ENCODE data around the gene SLC2A13.

SLC2A13 gene

DNA sequence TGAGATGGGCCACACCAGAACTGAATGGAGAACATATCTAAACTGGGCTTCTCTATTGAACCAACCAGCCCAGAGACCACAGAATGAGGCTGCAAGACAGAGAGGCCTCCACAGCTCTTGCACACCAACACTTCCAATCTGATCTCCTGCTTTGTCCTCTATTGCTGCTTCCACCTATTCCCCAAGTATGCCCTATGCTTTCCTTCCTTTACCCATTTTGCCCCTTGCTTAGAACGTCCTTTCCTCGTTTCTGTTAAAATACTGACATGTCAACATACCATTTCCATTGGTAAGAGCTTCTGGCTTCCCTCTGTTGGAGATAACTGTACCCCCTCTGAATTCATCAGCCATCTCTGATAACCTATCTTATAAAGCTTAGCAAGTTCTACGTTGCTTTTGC, 2.8 kb downstream of the SLC2A13 start:
- Histone ChIP-seq H3K4me1 (ENCODE audit: control insufficient read depth, low read depth, low read length) (peaks cover 12% of the 10 kb centered on the region), H3K9ac (ENCODE audit: low read length) (no peak overlapping the region), H3K27ac (ENCODE audit: low read length) (no peak overlapping the region), H3K9me3 (ENCODE audit: control insufficient read depth, low read depth, low read length) (no peaks in the 10 kb centered on the region), H3K4me3 (ENCODE audit: low read length) (no peak overlapping the region), H3K27me3 (ENCODE audit: control insufficient read depth, insufficient read depth, low read length) (peaks cover 23% of the 10 kb centered on the region), H3K36me3 (ENCODE audit: control insufficient read depth, low read depth, low read length) (no peaks in the 10 kb centered on the region)

DNA sequence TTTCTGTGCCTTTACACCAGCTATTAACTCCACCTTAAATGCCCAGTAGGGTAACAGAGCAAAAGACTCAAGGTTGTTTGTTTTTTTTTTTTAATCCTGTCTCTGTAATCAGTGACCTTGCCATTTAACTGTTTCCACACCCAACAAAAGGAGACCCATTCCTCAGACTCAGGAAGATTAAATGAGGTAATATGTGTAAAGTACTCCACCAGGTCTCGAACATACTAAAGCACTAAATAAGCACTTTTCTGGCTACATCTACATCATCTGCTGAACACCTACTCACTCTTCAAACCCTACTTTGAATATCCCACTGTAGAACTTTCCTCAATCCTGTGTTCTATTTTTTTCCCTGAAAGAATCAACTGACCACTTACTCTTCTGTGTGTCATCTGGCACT, 4.1 kb downstream of the SLC2A13 start:
- Histone ChIP-seq H3K4me1 (ENCODE audit: control insufficient read depth, low read depth, low read length) (peaks cover 12% of the 10 kb centered on the region), H3K9me3 (ENCODE audit: control insufficient read depth, low read depth, low read length) (no peaks in the 10 kb centered on the region), H3K36me3 (ENCODE audit: control insufficient read depth, low read depth, low read length) (no peaks in the 10 kb centered on the region), H3K27me3 (ENCODE audit: control insufficient read depth, insufficient read depth, low read length) (peaks cover 14% of the 10 kb centered on the region), H3K4me3 (ENCODE audit: low read length) (no peak overlapping the region), H3K27ac (ENCODE audit: low read length) (no peak overlapping the region), H3K9ac (ENCODE audit: low read length) (no peak overlapping the region)

DNA sequence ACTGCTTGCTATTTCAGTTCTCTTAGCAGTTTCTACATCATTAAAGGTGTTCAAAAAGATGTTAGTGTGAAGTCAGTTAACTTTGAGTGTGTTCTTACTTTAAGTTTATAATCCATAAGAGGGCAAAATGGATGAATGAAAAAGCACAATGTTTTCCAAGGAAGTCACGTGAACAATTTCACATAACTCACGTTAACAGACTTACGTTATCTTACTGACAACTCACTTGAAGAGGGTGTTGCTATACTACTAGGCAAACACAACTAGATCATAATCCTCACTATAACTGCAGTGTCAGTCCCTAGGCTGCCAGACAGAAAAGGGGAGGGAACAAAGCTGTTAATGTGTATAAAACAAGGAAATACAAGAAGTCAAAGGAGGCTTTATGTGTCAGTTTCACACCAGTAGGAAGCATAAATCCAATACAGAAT, 6.4 kb downstream of the SLC2A13 start:
- no peak overlapping the region for H3K9ac ChIP-seq (ENCODE audit: low read length)
- peaks cover 4% of the 10 kb centered on the region for H3K27me3 ChIP-seq (ENCODE audit: control insufficient read depth, insufficient read depth, low read length)
- H3K4me3 ChIP-seq (ENCODE audit: low read length) = no peak overlapping the region
- H3K27ac ChIP-seq (ENCODE audit: low read length) = no peak overlapping the region
- no peaks in the 10 kb centered on the region for H3K9me3 ChIP-seq (ENCODE audit: control insufficient read depth, low read depth, low read length)
- peaks cover 8% of the 10 kb centered on the region for H3K4me1 ChIP-seq (ENCODE audit: control insufficient read depth, low read depth, low read length)
- no peaks in the 10 kb centered on the region for H3K36me3 ChIP-seq (ENCODE audit: control insufficient read depth, low read depth, low read length)

DNA sequence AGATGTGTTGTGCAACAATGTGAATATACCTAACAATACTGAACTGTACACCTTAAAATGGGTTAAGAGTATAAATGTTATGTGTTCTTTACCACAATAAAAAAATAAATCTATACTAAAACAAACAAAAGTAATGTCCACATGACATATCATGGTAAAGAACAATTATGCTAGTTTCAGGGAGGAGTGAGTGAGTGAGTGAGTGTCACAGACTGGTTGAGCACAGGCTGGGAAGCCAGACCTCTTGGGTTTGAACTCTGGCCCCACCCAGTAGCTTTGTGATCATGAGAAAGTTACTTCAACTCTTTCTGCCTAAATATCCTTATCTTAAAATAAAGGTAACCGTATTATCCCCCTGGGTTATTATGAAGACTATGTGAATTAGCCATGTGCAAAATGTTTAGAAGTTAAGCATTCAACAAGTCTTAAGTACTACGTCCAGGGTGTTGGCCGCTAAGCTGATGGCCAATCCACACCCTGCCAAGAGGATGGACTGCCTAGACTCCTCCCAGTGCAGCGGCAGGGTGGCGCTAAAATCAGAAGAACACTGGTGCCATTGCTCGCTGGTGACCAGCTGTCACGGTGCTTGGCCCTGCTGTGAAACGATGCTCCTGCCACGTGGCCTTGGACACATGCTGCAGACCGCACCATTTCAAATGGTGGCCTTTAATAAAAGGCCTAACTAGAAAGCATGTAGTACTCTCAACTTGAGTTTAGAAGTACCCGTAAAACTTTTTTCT, 7.3 kb downstream of the SLC2A13 start:
- no peaks in the 10 kb centered on the region for H3K36me3 ChIP-seq (ENCODE audit: control insufficient read depth, low read depth, low read length)
- H3K27me3 ChIP-seq (ENCODE audit: control insufficient read depth, insufficient read depth, low read length) = no peaks in the 10 kb centered on the region
- H3K27ac ChIP-seq (ENCODE audit: low read length) = no peak overlapping the region
- no peak overlapping the region for H3K4me3 ChIP-seq (ENCODE audit: low read length)
- no peaks in the 10 kb centered on the region for H3K9me3 ChIP-seq (ENCODE audit: control insufficient read depth, low read depth, low read length)
- H3K9ac ChIP-seq (ENCODE audit: low read length) = no peak overlapping the region
- H3K4me1 ChIP-seq (ENCODE audit: control insufficient read depth, low read depth, low read length) = no peaks in the 10 kb centered on the region

DNA sequence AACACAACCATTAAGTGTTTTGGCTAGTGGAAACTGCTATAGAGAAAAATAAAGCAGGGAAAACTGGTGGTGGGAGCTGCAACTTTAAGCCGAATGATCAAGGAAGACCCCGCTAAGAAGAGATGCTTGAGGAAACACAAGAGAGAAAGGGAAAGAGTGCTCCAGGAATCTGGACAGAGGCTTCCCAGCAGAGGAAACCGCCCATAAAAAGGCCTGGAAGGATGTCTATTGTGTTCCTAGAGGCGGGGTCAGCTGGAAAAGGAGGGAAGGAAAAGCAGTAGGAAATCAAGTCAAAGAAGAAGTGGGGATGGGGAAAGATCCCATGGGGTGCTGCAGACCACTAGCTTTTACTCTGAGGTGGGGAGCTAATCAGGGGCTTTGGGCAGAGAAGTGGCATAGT, 12.4 kb downstream of the SLC2A13 start:
- Histone ChIP-seq H3K27ac (ENCODE audit: low read length) (no peak overlapping the region), H3K9ac (ENCODE audit: low read length) (no peak overlapping the region)

DNA sequence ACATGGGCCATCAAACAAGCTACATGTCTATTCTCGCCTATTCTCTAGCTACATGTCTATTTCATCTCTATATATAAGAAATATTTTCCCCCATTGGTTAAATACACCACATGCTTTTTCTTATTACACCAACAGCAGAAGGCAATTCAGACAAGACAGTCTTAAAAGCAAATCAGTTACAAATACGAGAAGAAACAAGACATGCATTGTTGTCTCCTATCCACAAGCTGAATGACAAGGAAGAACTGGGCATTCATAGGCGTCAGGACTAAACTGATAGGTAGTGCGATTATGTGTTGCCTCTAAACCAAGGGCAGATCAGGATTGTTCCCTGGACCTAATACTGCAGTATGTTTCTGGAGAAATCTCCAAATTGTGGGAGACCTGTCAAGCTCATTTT, 19.4 kb downstream of the SLC2A13 start:
- Histone ChIP-seq H3K36me3 (ENCODE audit: control insufficient read depth, low read depth, low read length) (no peaks in the 10 kb centered on the region), H3K9ac (ENCODE audit: low read length) (no peak overlapping the region), H3K27ac (ENCODE audit: low read length) (no peak overlapping the region), H3K27me3 (ENCODE audit: control insufficient read depth, insufficient read depth, low read length) (no peaks in the 10 kb centered on the region), H3K4me1 (ENCODE audit: control insufficient read depth, low read depth, low read length) (no peaks in the 10 kb centered on the region), H3K4me3 (ENCODE audit: low read length) (no peak overlapping the region), H3K9me3 (ENCODE audit: control insufficient read depth, low read depth, low read length) (no peaks in the 10 kb centered on the region)

More for the DNA sequence above, 12.4 kb downstream of the SLC2A13 start:
- no peaks in the 10 kb centered on the region for H3K36me3 ChIP-seq (ENCODE audit: control insufficient read depth, low read depth, low read length)
- H3K27me3 ChIP-seq (ENCODE audit: control insufficient read depth, insufficient read depth, low read length) = no peaks in the 10 kb centered on the region
- no peak overlapping the region for H3K4me3 ChIP-seq (ENCODE audit: low read length)
- no peaks in the 10 kb centered on the region for H3K9me3 ChIP-seq (ENCODE audit: control insufficient read depth, low read depth, low read length)
- H3K4me1 ChIP-seq (ENCODE audit: control insufficient read depth, low read depth, low read length) = no peaks in the 10 kb centered on the region

DNA sequence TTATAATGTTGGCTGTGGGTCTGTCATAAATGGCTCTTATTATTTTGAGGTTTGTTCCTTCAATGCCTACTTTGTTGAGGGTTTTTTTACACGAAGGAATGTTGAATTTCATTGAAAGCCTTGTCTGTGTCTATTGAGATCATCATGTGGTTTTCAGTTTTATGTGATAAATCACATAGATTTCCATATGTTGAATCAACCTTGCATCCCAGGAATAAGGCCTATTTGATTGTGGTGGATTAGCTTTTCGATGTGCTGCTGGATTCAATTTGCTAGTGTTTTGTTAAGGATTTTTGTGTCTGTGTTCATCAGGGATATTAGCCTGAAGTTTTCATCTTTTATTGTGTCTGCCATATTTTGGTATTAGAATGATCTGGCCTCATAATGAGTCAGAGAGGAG, 27.6 kb downstream of the SLC2A13 start:
- Histone ChIP-seq H3K9ac (ENCODE audit: low read length) (no peak overlapping the region), H3K27ac (ENCODE audit: low read length) (no peak overlapping the region), H3K36me3 (ENCODE audit: control insufficient read depth, low read depth, low read length) (no peaks in the 10 kb centered on the region), H3K4me3 (ENCODE audit: low read length) (no peak overlapping the region), H3K9me3 (ENCODE audit: control insufficient read depth, low read depth, low read length) (no peaks in the 10 kb centered on the region), H3K4me1 (ENCODE audit: control insufficient read depth, low read depth, low read length) (no peaks in the 10 kb centered on the region), H3K27me3 (ENCODE audit: control insufficient read depth, insufficient read depth, low read length) (no peaks in the 10 kb centered on the region)

DNA sequence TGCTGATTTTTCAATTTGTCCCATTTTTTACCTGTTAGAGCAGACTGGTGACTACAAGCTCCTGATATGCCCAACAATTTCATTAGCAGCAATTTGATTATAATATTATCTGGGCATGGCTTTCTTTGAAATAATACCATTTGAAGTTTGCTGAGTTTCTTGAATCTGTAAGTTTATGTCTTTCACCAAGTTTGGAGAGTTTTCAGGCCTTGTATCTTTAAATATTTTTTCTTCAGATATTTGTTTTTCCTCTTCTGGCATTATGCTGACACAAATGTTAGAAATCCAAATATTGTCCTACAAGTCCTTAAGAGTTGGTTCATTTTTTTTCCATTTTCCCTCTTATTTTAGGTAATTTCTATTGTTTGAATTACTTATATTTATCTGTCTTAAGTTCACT, 30.4 kb downstream of the SLC2A13 start:
- Histone ChIP-seq H3K9ac (ENCODE audit: low read length) (no peak overlapping the region), H3K36me3 (ENCODE audit: control insufficient read depth, low read depth, low read length) (no peaks in the 10 kb centered on the region), H3K4me1 (ENCODE audit: control insufficient read depth, low read depth, low read length) (no peaks in the 10 kb centered on the region), H3K27ac (ENCODE audit: low read length) (no peak overlapping the region), H3K4me3 (ENCODE audit: low read length) (no peak overlapping the region), H3K27me3 (ENCODE audit: control insufficient read depth, insufficient read depth, low read length) (no peaks in the 10 kb centered on the region), H3K9me3 (ENCODE audit: control insufficient read depth, low read depth, low read length) (no peaks in the 10 kb centered on the region)

DNA sequence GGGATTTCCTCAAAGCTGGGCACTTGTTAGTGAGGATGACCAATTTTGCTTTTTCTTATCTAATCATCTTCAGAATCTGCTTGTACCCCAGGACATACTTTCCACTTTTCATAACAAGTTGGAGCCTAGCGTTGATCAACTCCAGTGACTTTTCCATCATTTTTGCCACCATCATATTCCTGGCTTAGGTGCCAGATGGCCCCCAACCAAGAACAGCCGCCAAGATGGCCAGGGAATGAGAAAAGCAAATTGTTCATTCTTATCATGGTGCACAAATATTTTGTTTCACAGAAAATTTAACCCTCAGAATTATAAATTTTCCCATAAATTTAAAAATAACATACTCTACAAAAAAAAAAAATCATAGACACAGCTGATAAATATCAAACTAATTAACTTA, 37.5 kb downstream of the SLC2A13 start:
- H3K4me1 ChIP-seq (ENCODE audit: control insufficient read depth, low read depth, low read length) = no peaks in the 10 kb centered on the region
- no peaks in the 10 kb centered on the region for H3K36me3 ChIP-seq (ENCODE audit: control insufficient read depth, low read depth, low read length)
- H3K9me3 ChIP-seq (ENCODE audit: control insufficient read depth, low read depth, low read length) = no peaks in the 10 kb centered on the region
- no peak overlapping the region for H3K27ac ChIP-seq (ENCODE audit: low read length)
- no peak overlapping the region for H3K9ac ChIP-seq (ENCODE audit: low read length)
- no peaks in the 10 kb centered on the region for H3K27me3 ChIP-seq (ENCODE audit: control insufficient read depth, insufficient read depth, low read length)
- no peak overlapping the region for H3K4me3 ChIP-seq (ENCODE audit: low read length)

DNA sequence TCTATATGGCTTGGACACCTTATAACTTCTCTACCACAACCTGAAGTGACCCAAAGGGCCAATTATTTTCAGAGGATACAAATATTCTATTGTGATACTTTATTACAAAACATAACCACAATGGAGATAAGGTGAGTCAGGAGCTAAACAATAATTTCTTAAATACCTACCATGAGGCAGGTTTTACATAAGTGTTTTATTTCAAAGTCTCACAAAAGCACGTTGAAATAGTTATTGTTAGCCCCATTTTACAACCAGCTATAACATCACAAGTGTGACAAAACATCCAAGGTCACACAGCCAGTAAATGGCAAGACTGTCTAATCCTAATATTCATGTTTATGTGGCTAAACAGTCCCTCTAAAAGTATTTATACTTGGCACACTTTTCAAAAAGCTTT, 40.2 kb downstream of the SLC2A13 start:
- no peaks in the 10 kb centered on the region for H3K27me3 ChIP-seq (ENCODE audit: control insufficient read depth, insufficient read depth, low read length)
- H3K9ac ChIP-seq (ENCODE audit: low read length) = no peak overlapping the region
- H3K36me3 ChIP-seq (ENCODE audit: control insufficient read depth, low read depth, low read length) = no peaks in the 10 kb centered on the region
- H3K4me1 ChIP-seq (ENCODE audit: control insufficient read depth, low read depth, low read length) = no peaks in the 10 kb centered on the region
- H3K4me3 ChIP-seq (ENCODE audit: low read length) = no peak overlapping the region
- H3K27ac ChIP-seq (ENCODE audit: low read length) = no peak overlapping the region
- no peaks in the 10 kb centered on the region for H3K9me3 ChIP-seq (ENCODE audit: control insufficient read depth, low read depth, low read length)

DNA sequence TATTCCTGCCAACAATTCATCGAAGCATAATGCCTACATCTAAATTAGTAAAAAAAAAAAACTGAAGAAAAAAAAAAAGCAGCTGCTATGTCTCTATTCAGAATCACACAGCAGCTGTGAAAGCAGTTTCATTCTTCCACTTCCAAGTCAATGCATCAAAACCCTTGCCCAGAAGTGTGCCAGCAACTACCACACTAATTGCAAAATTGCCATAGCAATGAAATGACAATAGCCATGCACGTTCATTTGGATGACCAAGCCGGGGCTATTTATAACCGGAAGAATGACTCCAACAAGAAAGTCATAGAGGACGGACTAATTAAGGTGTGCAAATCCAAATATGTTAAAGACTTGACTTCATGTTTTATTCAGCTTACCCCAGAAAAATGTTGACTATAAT, 42.5 kb downstream of the SLC2A13 start:
- Histone ChIP-seq H3K4me1 (ENCODE audit: control insufficient read depth, low read depth, low read length) (no peaks in the 10 kb centered on the region), H3K36me3 (ENCODE audit: control insufficient read depth, low read depth, low read length) (no peaks in the 10 kb centered on the region), H3K9me3 (ENCODE audit: control insufficient read depth, low read depth, low read length) (no peaks in the 10 kb centered on the region), H3K9ac (ENCODE audit: low read length) (no peak overlapping the region), H3K27ac (ENCODE audit: low read length) (no peak overlapping the region), H3K4me3 (ENCODE audit: low read length) (no peak overlapping the region), H3K27me3 (ENCODE audit: control insufficient read depth, insufficient read depth, low read length) (no peaks in the 10 kb centered on the region)

DNA sequence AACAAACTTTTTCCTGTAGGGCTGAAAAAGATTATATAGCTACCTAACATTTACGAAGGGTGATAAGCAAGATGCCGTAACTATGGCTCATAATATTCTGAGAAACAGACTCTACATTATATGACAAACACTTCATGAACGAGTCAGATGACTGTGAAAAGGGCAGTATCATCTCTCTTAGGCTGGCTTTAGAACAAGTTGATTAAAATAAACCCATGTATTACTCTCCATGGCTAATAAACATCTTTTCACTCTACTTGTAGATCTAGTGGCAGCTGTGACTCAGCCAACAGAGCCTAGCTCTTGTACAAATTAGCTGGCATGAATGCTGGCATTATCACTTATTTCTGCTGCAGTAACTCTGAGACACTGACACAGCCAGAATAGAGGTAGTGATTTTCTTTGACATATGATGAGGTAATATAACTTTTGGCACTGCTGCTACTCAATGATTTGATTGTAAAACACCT, 47.1 kb downstream of the SLC2A13 start:
- Histone ChIP-seq H3K4me1 (ENCODE audit: control insufficient read depth, low read depth, low read length) (no peaks in the 10 kb centered on the region), H3K27ac (ENCODE audit: low read length) (no peak overlapping the region), H3K36me3 (ENCODE audit: control insufficient read depth, low read depth, low read length) (no peaks in the 10 kb centered on the region), H3K9ac (ENCODE audit: low read length) (no peak overlapping the region), H3K9me3 (ENCODE audit: control insufficient read depth, low read depth, low read length) (no peaks in the 10 kb centered on the region), H3K4me3 (ENCODE audit: low read length) (no peak overlapping the region), H3K27me3 (ENCODE audit: control insufficient read depth, insufficient read depth, low read length) (no peaks in the 10 kb centered on the region)
